Activated CD8-positive, alpha-beta memory T cell treated with anti-CD3 and anti-CD28 coated beads for 36 hours (primary cell): ENCODE data around the gene ACSS2. TPM values are rescaled to one million over a fixed set of nuclear protein-coding genes. Genes with fewer than 3 reads are reported as not detected.
"Not testable (repeated sequence)": the region's sequence is repeated elsewhere in the genome, so short reads cannot be mapped to it uniquely, and the experiment has no call there.

Source experiments
- CTCF ChIA-PET: fragments of 350-600 bp; sonication (Branson Sonifier 250); formaldehyde crosslinking; loops from one replicate; lab custom pipeline; 2021; ENCODE audit warnings: antibody characterized with exemption; lab: Charles Lee
- POLR2A ChIA-PET: fragments of 350-600 bp; sonication (Branson Sonifier 250); formaldehyde crosslinking; loops from one replicate; lab custom pipeline; 2021; ENCODE audit warnings: antibody characterized with exemption; lab: Charles Lee
- total RNA-seq, 2 experiments: library from RNA; stranded (reverse); gene quantifications; one replicate each; pipeline ENCODE4 v1.2.3, GENCODE V29; 2021

ACSS2 gene
- total RNA-seq, 2 experiments from 2014 or later, result 7.4 to 8.5 TPM

DNA sequence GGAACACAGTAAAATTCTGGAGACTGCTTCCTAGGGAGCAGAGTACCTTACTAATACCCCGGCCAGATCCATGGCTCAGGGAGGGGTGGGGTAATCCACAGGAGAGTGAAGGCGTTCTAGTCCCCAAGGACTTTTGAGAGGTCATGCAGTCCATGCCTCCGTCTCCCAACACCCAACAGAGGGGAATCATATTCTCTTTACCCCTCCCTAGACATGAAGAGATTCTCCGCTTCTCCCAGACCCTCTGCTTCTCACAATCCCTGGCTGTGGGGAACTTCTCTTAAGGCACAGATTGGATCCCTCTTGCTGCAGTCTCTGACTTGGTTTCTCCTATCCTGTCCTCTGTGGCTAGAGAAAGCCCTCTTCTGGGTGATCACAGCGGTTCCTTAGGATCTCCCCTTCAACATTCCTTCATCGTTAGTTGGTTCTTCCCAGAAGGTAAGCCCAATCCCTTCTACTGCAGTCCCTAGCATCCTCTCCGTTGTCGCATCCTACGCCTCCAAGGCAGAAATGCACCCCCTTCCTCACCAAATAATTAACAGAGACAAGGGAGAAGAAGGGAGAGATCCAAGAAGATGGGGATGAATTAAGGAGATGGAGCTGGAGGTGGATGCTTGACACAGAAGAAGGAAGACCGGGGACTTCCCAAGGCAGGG, 4.3 kb upstream of the ACSS2 start:
- POLR2A ChIA-PET, result no interaction called here
- CTCF ChIA-PET, result interaction anchor here (0.7 to 6.4 kb wide), 4 partner anchors 72 to 224 kb away, joined by 3 to 67 read pairs (median 4); partner anchors contain the start of genes GSS and MYH7B

DNA sequence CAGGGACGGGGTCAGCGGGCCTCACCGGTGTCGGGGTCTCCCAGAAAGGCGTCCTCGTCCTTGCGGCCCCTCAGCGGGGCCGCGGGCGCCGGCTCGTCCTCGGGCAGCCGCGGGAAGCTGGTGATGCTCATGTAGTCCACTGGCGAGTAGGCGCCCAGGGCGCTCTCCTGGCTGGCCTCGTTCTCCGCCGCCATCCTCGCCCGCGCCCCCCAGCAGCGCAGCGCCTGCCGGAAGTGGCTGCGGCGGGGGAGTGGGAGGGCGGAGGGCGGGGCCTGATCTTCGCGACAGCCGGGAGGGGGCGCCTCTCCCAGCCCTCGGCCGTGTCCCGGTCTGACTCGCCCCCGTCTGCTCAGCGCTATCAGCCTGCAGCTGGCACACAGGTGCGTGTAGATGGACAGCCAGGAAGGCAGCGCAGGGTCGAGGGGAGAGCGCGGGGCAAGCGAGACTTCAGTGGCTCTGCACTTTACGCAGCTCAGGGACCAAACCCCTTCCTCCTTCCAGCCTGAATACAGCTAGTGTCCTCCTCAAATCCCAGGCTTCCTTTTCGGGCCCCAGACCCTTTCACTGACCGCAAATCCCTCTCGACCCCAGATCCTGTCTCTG, 3.7 kb upstream of the ACSS2 start, which contains the start of gene GGT7:
Gene GGT7 (minus strand): TSS at position 235 of the 603 bp plus-strand sequence. CDS start 41 bp downstream, at position 194.
- ChIA-PET POLR2A (interaction anchor here (0.7 to 1.8 kb wide), 2 partner anchors 83 to 1083 kb away, joined by 3 to 10 read pairs; partner anchors contain the start of genes GSS and MYH7B), CTCF (interaction anchor here (0.6 to 6.4 kb wide), 10 partner anchors 9 to 223 kb away, joined by 3 to 67 read pairs (median 4); partner anchors contain the start of genes GSS and MYH7B)

- POLR2A ChIA-PET, result interaction anchor here (1.8 kb wide), 1 partner anchor 82 kb away, joined by 10 read pairs; the partner anchor contains the start of genes GSS and MYH7B
- CTCF ChIA-PET, result interaction anchor here (0.6 to 6.4 kb wide), 14 partner anchors 10 to 127 kb away, joined by 3 to 67 read pairs (median 3); partner anchors contain the start of genes GSS and MYH7B
These were observed 2.8 kb upstream of the ACSS2 start for GRCh38 chr20:34873583-34874093.

- POLR2A ChIA-PET, result interaction anchor here (1.8 kb wide), 1 partner anchor 82 kb away, joined by 10 read pairs; the partner anchor contains the start of genes GSS and MYH7B
- CTCF ChIA-PET, result interaction anchor here (0.9 to 6.4 kb wide), 11 partner anchors 14 to 127 kb away, joined by 3 to 67 read pairs (median 3); partner anchors contain the start of genes GSS and MYH7B
These were observed 2.2 kb upstream of the ACSS2 start for GRCh38 chr20:34874094-34874654.

- POLR2A ChIA-PET, result interaction anchor here (0.6 to 2.1 kb wide), 4 partner anchors 19 to 574 kb away, joined by 3 to 11 read pairs (median 9); partner anchors contain the start of genes GSS and MYH7B
- CTCF ChIA-PET, result interaction anchor here (0.5 to 6.4 kb wide), 8 partner anchors 12 to 217 kb away, joined by 3 to 67 read pairs (median 3); partner anchors contain the start of genes GSS, MYH7B and TRPC4AP
These were observed 588 bp upstream of the ACSS2 start for GRCh38 chr20:34875642-34876405.

- POLR2A ChIA-PET, result no interaction called here
- CTCF ChIA-PET, result interaction anchor here (0.7 to 1.2 kb wide), 2 partner anchors 13 to 70 kb away, joined by 3 read pairs; no protein-coding TSS in a partner anchor
These were observed 3.9 kb downstream of the ACSS2 start for GRCh38 chr20:34880215-34880850.

- POLR2A ChIA-PET, result not testable (repeated sequence)
- CTCF ChIA-PET, result interaction anchor here (0.7 to 1.2 kb wide), 2 partner anchors 12 to 69 kb away, joined by 3 read pairs; no protein-coding TSS in a partner anchor
These were observed 4.6 kb downstream of the ACSS2 start for GRCh38 chr20:34880971-34881370.

DNA sequence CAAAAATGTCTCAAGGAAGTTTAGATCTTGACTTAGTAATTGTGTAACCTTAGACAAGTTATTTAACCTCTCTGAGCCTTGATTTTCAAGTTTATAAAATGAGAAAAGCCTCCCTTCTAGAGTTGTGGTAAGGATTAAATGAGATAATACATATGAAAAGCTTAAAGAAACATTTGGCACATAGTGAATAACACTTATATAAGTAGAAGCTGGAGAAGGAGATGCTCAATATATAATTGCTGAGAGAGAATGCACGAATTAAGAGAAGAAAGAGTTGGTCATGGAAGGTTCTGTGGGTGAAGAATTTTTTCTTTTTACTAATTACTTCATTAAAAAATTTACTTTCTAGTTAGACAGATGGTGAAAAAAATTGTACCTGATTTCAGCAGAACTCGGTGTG, 5.3 kb downstream of the ACSS2 start:
- CTCF ChIA-PET, result no interaction called here
- POLR2A ChIA-PET, result no interaction called here

DNA sequence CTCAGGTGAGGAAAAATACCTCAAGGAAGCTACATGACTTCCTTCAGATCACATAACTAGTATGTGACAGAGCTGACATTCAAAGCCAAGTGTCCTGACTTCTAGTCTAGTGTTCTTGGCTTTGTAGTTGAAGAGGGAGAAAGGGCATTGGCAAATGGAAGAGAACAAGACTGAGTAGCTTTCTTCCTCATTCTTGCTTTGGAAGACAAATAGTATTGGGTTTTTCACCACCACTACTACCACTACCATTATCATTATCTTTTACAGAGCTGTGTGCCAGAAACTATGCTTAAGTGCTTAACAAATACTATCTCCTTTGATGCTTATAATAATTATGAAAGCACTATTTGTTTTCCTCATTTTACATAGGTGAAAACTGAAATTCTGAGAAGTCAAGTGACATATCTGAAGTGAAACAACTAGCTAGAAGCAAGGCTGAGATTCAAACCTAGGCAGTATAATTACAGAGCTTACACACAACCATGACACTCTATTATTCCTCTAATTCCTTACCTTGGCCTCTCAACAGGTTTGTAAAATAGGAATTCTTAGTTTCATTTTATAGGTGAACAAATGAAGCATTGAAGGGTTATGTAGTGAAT, 6.8 kb downstream of the ACSS2 start:
- ChIA-PET CTCF (no interaction called here), POLR2A (no interaction called here)

DNA sequence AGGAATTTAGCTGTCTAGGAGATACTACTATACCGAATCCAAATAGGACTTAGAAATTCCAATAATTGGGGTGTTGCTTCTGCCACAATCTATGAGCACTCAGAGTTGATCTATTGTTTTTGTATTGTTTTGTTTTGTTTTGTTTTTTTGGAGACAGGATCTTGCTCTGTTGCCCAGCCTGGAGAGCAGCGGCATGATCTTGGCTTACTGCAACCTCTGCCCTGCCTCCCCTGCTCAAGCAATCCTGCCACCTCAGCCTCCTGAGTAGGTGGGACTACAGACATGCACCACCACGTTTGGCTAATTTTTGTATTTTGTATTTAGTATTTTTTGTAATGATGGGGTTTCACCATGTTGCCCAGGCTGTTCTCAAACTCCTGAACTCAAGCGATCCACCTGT, 7.4 kb downstream of the ACSS2 start:
- ChIA-PET CTCF (no interaction called here), POLR2A (no interaction called here)

GRCh38 chr20:34884260-34884659, 7.8 kb downstream of the ACSS2 start:
- ChIA-PET POLR2A (no interaction called here), CTCF (no interaction called here)

GRCh38 chr20:34886122-34886521, 9.7 kb downstream of the ACSS2 start:
- ChIA-PET CTCF (interaction anchor here (0.6 kb wide), 1 partner anchor 210 kb away, joined by 4 read pairs; no protein-coding TSS in a partner anchor), POLR2A (no interaction called here)

GRCh38 chr20:34887023-34887422, 10.6 kb downstream of the ACSS2 start:
- ChIA-PET CTCF (interaction anchor here (2.1 kb wide), 1 partner anchor 11 kb away, joined by 7 read pairs; no protein-coding TSS in a partner anchor), POLR2A (no interaction called here)

DNA sequence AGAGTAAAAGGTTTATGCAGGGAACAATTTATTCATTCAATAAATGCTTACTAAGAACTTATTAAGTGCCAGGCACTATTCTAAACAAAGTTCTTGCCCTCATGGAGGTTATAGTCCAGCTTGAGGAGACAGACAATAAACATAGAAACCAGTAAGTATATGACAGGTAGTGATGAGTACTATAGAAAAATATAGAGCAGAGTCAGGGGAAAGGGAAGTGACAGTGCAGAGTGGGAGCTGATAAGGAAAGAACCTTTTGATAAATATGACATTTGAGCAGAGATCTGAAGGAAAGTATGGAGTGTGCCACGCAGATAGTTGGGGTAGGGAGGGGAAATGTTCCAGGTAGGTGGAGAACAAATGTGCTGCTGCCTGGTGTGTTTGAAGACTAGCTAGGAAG, 12.1 kb downstream of the ACSS2 start:
- ChIA-PET CTCF (interaction anchor here (0.5 to 2.1 kb wide), 3 partner anchors 13 to 63 kb away, joined by 3 to 7 read pairs (median 3); partner anchors contain the start of gene NCOA6), POLR2A (interaction anchor here (0.5 to 1.1 kb wide), 2 partner anchors 12 to 25 kb away, joined by 4 read pairs; no protein-coding TSS in a partner anchor)

DNA sequence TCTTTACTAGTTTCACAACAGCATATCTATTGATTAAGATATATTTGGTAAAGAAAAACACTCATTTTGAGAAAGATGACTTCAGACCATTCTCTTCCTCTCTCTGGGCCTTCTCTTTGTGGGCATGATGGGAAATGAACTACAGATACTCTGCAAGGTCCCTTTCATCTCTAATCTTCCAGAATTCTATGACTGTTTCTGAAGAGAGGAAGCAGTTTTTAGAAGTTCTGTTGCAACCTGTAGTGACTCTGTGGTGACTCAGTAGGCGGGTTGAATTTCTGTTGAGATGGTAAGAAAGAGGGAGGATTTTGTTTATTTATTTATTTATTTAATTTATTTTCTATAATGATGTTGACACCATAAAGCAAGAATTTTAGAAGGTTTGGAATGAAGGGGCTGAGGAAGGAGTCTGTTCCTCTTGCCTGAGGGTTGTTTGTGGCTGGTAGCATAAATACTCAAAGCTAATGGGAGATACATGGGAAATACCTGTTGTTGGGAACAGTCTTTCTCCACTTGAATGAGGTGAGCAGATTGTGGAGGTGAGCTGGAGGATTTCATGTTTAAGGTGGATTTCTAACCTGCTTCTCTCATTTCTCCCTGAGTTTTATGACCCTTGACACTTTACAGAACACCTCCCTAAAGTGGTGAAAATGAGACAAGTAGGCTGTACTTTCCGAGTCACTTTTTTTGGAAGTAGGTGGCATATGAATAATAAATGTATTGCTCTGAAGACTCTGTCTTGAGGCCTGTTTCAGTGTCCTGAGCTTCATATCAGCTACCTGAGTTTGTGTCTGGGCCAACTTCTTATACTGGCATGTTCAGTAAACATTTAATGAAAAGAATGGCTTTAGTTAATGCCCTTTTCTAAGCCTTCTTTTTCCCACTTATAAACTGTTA, 15.0 kb downstream of the ACSS2 start:
- CTCF ChIA-PET, result no interaction called here
- POLR2A ChIA-PET, result no interaction called here

- ChIA-PET CTCF (interaction anchor here (0.6 to 1.1 kb wide), 2 partner anchors 12 to 204 kb away, joined by 3 read pairs; no protein-coding TSS in a partner anchor), POLR2A (no interaction called here)
These were observed 16.3 kb downstream of the ACSS2 start for GRCh38 chr20:34892671-34893070.
